Fibroblast of villous mesenchyme (primary cell): ENCODE results near the gene CELF6. TPM values are rescaled to one million over a fixed set of nuclear protein-coding genes. Genes with fewer than 3 reads are reported as not detected.
"Not testable (repeated sequence)": the region's sequence is repeated elsewhere in the genome, so short reads cannot be mapped to it uniquely, and the experiment has no call there.

Experiments used
- DNase-seq: peaks from one replicate; pipeline ENCODE4 v3.0.0-alpha.2; 2010; ENCODE audit warnings: low read depth
- H3K4me3 ChIP-seq: 2 replicates; pipeline ENCODE4 v1.5.1; 2011; ENCODE audit warnings: low read depth, mild to moderate bottlenecking, low read length
- CTCF ChIP-seq: IDR thresholded peaks from 2 replicates; pipeline ENCODE4 v1.5.1; 2012; ENCODE audit warnings: low read depth, mild to moderate bottlenecking, low read length; ENCODE audit not compliant: insufficient read depth
- total RNA-seq: library from RNA; depleted of rRNA; stranded (reverse); fragments of >200 nt; gene quantifications from 2 replicates; pipeline ENCODE4 v1.2.3, GENCODE V29; 2012

Gene CELF6
- total RNA-seq, 1 donor = not detected

DNA sequence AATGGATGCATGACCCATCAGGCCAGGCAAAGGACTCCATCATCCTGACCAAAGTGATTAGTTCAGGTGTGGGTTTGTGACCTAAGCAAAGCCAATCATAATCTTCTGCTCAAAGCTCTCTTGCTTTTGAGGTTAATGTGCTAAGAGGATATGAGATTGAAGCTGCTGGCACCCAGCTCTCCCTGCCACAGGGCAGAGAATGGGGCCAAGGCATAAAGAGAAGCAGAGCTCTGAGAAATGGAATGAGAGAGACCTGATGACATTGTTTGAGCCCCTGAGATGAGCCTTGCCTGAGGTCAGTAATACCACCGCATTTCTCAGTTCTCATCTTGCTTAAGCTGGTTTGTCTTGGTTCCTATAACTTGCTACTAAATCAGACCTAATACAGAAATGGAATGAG, 41.2 kb downstream of the CELF6 start:
- no peak overlapping the region for H3K4me3 ChIP-seq
- DNase-seq = no peak
- TF ChIP-seq CTCF = no peak

GRCh38 chr15:72276326-72276700, 43.6 kb downstream of the CELF6 start:
- H3K4me3 ChIP-seq = no peak overlapping the region
- DNase-seq = no peak
- no peak for TF ChIP-seq CTCF

- not testable (repeated sequence) for H3K4me3 ChIP-seq, DNase-seq
Measured at GRCh38 chr15:72275635-72276325, 44.2 kb downstream of the CELF6 start.

GRCh38 chr15:72272997-72273352, 47.0 kb downstream of the CELF6 start:
- H3K4me3 ChIP-seq = peak overlapping the region; percentile 80
- no peak for TF ChIP-seq CTCF
- DNase-seq = no peak

- DNase-seq = peak; percentile 98
- peak; percentile 63 for TF ChIP-seq CTCF
- peak within 1 kb of the TSS; percentile 80 for H3K4me3 ChIP-seq
Measured at GRCh38 chr15:72272213-72272996, 47.6 kb downstream of the CELF6 start, which contains the start of gene PARP6. Gene PARP6, minus strand, starts transcription at chr15:72272554. Its CDS starts 5,077 bp downstream, at chr15:72267477.

DNA sequence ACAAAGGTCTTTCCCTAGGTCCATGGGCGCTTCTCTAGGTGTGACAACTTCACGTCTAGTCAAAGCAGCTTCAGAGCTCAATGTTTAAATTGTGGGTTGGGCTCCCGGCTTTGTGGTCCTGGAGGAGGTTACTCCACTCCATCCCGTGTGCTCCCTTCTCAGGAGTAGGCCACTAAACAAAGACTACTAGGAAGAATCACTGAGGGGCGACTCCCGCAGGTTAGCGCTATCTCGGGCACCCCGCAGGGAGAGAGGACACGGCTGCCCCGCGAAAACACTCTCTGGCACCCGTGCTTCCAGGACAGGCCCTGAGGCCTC, 48.1 kb downstream of the CELF6 start:
- TF ChIP-seq CTCF = no peak
- DNase-seq = peak; percentile 28

GRCh38 chr15:72271221-72271620, 48.7 kb downstream of the CELF6 start:
- no peak for DNase-seq
- no peak for TF ChIP-seq CTCF
- peak overlapping the region; percentile 80 for H3K4me3 ChIP-seq

More for the DNA sequence above, 48.1 kb downstream of the CELF6 start:
- H3K4me3 ChIP-seq = peak overlapping the region; percentile 80
